GM19193 (cell line): ENCODE results near the gene BET1L.
A peak's percentile ranks its signal among the peaks of the same experiment; 100 is the strongest.

ENCODE experiments used
- POLR2A ChIP-seq: IDR thresholded peaks from 4 replicates; pipeline ENCODE4 v1.6.1; 2011; ENCODE audit not compliant: insufficient read depth, insufficient read length; ENCODE audit errors: extremely low read depth

Gene BET1L

GRCh38 chr11:235997-236773, 29.0 kb upstream of the BET1L start, which contains the start of gene SIRT3:
TSS of gene SIRT3 (minus strand) at chr11:236342. CDS start at chr11:236328, 14 bp downstream.
- TF ChIP-seq POLR2A: peak; percentile 76

- no peak for TF ChIP-seq POLR2A
Observed at GRCh38 chr11:235609-235996, 28.4 kb upstream of the BET1L start.

- TF ChIP-seq POLR2A: no peak
Observed at GRCh38 chr11:235180-235579, 28.0 kb upstream of the BET1L start.

GRCh38 chr11:232783-233565, 25.8 kb upstream of the BET1L start:
- TF ChIP-seq POLR2A: no peak

GRCh38 chr11:230431-230830, 23.2 kb upstream of the BET1L start:
- TF ChIP-seq POLR2A: no peak

- TF ChIP-seq POLR2A: no peak
Observed at GRCh38 chr11:227824-228379, 20.7 kb upstream of the BET1L start.

- no peak for TF ChIP-seq POLR2A
Observed at GRCh38 chr11:225734-226453, 18.7 kb upstream of the BET1L start.

- TF ChIP-seq POLR2A: no peak
Observed at GRCh38 chr11:224424-224823, 17.2 kb upstream of the BET1L start.

GRCh38 chr11:223884-224283, 16.7 kb upstream of the BET1L start:
- no peak for TF ChIP-seq POLR2A

GRCh38 chr11:223026-223789, 16.0 kb upstream of the BET1L start:
- no peak for TF ChIP-seq POLR2A

GRCh38 chr11:221998-222789, 15.0 kb upstream of the BET1L start:
- TF ChIP-seq POLR2A: no peak

- TF ChIP-seq POLR2A: no peak
Observed at GRCh38 chr11:221539-221938, 14.3 kb upstream of the BET1L start.

GRCh38 chr11:218815-219593, 11.8 kb upstream of the BET1L start:
- no peak for TF ChIP-seq POLR2A

GRCh38 chr11:217704-218103, 10.5 kb upstream of the BET1L start:
- TF ChIP-seq POLR2A: no peak
